Ramos (cell line): ENCODE results near the gene ZNF862.
"Not testable (repeated sequence)": the region's sequence is repeated elsewhere in the genome, so short reads cannot be mapped to it uniquely, and the experiment has no call there.

ENCODE experiments used
- in situ Hi-C: fragments of 300-500 bp; cut with MboI; formaldehyde crosslinking; loops from one replicate; pipeline ENCODE4 v1.14.3; 2022; ENCODE audit warnings: low sequenced_read_pairs; ENCODE audit not compliant: unreplicated experiment

The ZNF862 gene

GRCh38 chr7:149912126-149912525, 74.0 kb downstream of the ZNF862 start:
- in situ Hi-C loops, result not testable (repeated sequence)
